Activated T-cell treated with anti-CD3 and anti-CD28 coated beads, Interleukin-2, amount 50 U/mL, for 1 hour (primary cell): Measurements from ENCODE around the gene SCFD2.

ENCODE experiments used
- DNase-seq: peaks from one replicate; pipeline ENCODE4 v3.0.0-alpha.2; 2020

Gene SCFD2

GRCh38 chr4:52947401-52948056 is 418.3 kb downstream of the SCFD2 start:
- no peak for DNase-seq

GRCh38 chr4:52946855-52947254 is 419.0 kb downstream of the SCFD2 start:
- no peak for DNase-seq

- no peak for DNase-seq
These were observed 419.9 kb downstream of the SCFD2 start for GRCh38 chr4:52945982-52946381.

- DNase-seq, result no peak
These were observed 420.4 kb downstream of the SCFD2 start for GRCh38 chr4:52945326-52945898.

- DNase-seq, result no peak
These were observed 422.2 kb downstream of the SCFD2 start for GRCh38 chr4:52943677-52944076.

GRCh38 chr4:52942936-52943335 is 422.9 kb downstream of the SCFD2 start:
- no peak for DNase-seq

GRCh38 chr4:52941450-52941849 is 424.4 kb downstream of the SCFD2 start:
- no peak for DNase-seq

GRCh38 chr4:52939739-52940138 is 426.1 kb downstream of the SCFD2 start:
- DNase-seq, result no peak

- DNase-seq, result no peak
These were observed 426.5 kb downstream of the SCFD2 start for GRCh38 chr4:52939325-52939724.

GRCh38 chr4:52937829-52938228 is 428.0 kb downstream of the SCFD2 start:
- no peak for DNase-seq

- DNase-seq, result no peak
These were observed 429.1 kb downstream of the SCFD2 start for GRCh38 chr4:52936729-52937128.

GRCh38 chr4:52935317-52935716 is 430.5 kb downstream of the SCFD2 start:
- no peak for DNase-seq

GRCh38 chr4:52933738-52934137 is 432.1 kb downstream of the SCFD2 start:
- DNase-seq, result no peak

- no peak for DNase-seq
These were observed 433.0 kb downstream of the SCFD2 start for GRCh38 chr4:52932591-52933470.

GRCh38 chr4:52931243-52931642 is 434.6 kb downstream of the SCFD2 start:
- no peak for DNase-seq

GRCh38 chr4:52926196-52926974 is 439.5 kb downstream of the SCFD2 start:
- DNase-seq, result no peak

- DNase-seq, result no peak
These were observed 440.3 kb downstream of the SCFD2 start for GRCh38 chr4:52925531-52925968.

GRCh38 chr4:52919461-52919860 is 446.4 kb downstream of the SCFD2 start:
- DNase-seq, result no peak

- DNase-seq, result no peak
These were observed 448.0 kb downstream of the SCFD2 start for GRCh38 chr4:52917817-52918216.

GRCh38 chr4:52915730-52916300 is 450.0 kb downstream of the SCFD2 start:
- no peak for DNase-seq

- no peak for DNase-seq
These were observed 450.7 kb downstream of the SCFD2 start for GRCh38 chr4:52915191-52915590.

- no peak for DNase-seq
These were observed 451.7 kb downstream of the SCFD2 start for GRCh38 chr4:52914051-52914605.
